Activated CD8-positive, alpha-beta memory T cell treated with anti-CD3 and anti-CD28 coated beads for 1 hour (primary cell): Measurements from ENCODE around the gene GRIN2B.

Experiments used
- DNase-seq, 2 donors: peaks; one replicate each; pipeline ENCODE4 v3.0.0-alpha.2; 2020; ENCODE audit warnings: low read depth in 1 of 2; ENCODE audit errors: extremely low read depth in 1 of 2

GRIN2B gene

DNA sequence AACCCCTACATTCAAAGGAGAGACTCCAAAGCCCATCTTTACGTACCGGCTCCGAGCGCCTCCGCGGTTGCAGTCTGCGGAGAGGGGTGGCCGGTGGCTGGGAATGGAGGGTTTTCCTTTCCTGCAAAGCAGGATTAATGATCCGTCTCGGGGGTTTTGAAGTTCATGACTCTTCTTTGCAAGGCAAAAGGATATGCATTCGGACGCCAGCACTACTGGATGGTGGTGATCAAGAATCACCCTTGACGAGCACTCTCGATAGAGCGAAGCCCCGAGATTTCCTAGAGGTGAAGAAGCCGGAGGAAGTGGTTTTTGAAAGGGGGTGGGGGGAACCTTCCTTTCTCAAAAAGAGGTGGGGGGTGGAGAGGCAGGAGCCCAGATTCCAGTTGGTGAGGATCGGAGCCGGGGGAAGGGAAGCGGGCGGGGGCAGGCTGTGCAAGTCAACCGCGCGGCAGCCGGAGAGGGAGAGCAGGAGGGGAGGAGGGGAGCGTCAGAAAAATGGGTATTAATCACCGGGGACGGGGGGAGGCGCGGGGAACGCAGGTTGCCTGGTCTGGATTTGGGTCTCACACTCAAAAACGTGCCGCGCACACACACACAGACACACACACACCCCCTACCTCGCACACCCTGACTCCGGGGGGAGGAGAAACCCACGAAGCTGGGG is at the start of gene GRIN2B:
TSS of gene GRIN2B (minus strand) at position 307 of the 667 bp plus-strand sequence. CDS start 115,394 bp downstream, outside the sequence.
- no peak for DNase-seq

DNA sequence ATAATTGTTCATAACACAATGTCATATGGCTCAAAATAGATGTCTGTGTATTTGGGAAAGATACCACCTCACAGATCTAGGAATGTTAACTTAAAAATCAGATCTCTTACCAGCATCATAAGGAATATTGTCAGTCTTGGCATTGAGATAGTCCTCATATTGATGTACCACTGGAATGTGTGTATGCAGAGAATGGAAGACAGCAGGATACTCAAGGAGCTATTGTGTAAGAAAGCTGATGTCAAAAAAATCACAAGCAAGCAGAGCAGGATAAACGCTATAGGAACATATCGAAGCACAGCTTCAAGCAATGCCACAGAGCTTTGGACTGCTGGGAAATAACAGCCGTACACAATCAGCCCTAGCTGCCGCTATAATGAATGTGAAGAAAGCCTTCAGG is 45.1 kb upstream of the GRIN2B start:
- no peak for DNase-seq

DNA sequence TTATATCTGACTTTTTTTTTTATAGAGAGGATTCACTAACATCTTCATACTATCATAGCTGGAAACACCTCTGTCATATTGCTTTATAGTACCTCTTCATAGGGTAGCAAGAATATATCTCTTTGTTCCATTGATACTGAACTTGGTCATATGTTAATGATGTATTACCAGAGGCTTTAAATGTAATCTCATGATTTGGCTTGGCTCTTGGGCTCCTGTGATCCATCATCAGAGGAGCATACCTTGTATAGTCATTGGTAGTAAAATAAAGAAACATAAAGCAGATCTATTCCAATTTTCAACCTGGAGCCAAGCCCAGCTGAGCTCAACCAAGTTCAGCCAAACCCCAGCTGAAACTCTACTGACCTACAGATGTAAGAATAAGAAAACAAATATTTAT is 43.2 kb upstream of the GRIN2B start:
- DNase-seq: no peak

DNA sequence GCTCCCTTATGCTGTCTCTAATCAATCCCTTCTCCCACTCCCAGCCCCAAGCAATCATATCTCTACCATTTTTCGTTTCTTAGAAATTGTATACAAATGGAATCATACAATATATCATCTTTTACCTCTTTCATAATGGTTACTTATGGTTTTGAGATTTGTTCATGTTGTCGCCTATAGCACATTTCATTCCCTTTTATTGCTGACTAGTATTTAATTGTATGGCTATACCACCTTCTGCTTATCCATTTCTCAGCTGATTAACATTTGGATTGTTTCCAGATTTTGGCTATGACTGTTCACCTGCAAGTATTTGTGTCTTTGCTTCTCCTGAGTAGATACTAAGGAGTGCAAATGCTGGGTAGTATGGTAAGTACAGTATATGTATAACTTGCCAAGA is 36.7 kb upstream of the GRIN2B start:
- DNase-seq: no peak

DNA sequence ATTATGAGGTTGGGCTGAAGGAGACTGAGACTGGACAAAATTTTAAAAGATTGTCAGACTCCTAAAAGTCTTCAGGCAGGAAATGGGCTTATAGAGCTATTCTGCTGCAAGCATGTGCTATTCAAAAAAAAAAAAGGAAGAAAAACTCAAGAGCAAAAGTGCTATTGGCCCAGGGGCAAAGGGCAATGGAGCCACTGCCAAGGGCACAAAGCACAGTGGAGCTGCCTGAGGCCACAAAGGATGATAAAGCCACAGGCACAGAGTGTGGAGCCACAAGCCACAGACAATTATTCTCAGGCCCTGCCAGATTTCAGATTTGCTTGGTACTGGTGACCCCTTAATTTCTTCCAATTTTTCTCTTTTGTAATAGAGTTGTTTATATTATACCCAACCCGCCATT is 29.6 kb upstream of the GRIN2B start:
- DNase-seq: no peak

DNA sequence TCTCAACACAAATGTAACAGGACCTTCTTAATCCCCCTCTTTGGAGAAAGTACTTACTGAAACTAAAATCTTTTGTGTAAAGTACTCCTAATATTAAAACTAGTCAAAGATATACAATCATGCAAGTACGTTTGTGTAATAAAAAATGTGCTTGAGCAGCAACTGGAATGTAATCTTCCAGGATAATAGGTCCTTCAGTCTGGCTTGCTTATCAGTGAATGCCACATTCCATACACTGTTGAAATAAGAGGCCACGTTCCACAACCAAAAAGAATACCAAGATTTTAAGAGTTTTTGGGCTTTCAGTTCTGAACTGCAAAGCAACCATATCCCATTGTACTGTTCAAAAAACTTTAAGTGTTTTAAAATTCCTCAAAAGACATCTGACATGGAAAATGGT is 26.2 kb upstream of the GRIN2B start:
- DNase-seq: no peak

DNA sequence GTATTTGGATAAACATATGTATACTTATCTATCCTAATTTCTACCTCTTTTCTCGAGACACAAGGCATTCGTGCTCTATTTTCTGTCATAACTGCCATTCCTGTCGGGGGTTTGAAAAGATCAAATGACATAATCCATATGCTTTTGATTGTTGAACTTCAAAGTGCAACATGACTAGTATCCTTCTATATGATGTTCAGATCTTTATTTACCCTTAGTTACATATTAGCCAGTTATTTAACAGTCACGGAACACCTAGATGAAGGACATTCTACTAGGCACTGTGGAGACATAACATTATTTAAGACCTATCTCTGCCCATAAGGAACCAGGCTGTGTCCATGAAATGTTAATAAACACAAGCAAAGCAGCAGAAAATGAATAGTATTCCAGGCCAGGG is 11.2 kb upstream of the GRIN2B start:
- DNase-seq: no peak

DNA sequence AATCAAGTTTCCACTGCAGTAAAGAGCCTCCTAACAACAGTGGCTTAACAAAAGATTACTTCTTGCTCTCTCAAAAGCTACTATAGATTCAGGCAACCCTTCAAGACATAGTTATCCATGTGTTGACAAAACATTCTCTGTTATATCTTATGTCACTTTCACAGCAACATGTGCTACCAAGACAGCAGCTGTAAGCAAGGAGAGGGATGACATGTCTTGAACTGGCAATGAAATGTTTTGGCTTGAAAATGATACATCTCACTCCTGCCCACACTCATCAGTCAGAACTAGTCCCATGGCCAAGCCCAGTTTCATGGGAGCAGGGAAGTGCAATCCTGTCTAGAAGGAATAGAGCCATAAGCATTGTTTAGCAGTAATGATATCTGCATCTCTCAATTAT is 10.7 kb upstream of the GRIN2B start:
- no peak for DNase-seq

DNA sequence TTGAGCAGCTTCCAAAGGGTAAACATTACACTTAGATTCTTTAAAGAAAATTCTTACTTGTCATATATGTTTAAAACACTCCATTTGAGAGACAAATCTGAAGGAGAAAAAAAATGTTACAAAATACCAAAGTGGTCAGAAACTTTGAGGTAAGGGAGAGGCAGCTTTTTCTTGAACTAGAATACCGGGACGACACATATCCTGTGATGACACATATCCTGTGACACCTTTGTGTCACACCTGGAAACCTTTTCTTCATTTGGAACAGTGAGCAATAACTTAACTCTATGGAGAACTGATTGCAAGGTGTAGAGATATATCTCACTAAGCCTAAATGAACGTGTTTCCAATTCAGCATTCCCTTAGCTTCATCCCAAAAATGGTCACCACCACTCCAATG is 4.6 kb upstream of the GRIN2B start:
- no peak for DNase-seq

DNA sequence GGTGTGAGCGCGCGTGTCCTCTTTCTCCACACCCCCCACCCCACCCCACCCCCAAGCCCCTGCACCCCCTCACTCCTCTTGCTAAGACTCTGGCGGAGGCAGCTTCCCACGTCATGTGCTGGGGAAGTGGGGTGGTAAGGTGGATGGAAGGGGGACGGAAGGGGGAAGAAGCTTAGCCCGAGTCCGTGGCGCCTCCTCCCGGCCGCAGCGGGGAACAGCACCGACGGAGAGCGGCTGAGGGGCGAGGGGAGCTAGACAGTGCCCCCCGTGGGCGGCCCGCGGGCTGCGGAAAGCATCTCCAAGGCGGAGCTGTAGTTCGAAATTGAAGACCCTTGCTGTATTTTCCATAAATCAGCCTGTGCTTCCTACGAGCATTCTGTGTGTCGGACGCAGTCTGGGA is 588 bp upstream of the GRIN2B start:
- DNase-seq: no peak

DNA sequence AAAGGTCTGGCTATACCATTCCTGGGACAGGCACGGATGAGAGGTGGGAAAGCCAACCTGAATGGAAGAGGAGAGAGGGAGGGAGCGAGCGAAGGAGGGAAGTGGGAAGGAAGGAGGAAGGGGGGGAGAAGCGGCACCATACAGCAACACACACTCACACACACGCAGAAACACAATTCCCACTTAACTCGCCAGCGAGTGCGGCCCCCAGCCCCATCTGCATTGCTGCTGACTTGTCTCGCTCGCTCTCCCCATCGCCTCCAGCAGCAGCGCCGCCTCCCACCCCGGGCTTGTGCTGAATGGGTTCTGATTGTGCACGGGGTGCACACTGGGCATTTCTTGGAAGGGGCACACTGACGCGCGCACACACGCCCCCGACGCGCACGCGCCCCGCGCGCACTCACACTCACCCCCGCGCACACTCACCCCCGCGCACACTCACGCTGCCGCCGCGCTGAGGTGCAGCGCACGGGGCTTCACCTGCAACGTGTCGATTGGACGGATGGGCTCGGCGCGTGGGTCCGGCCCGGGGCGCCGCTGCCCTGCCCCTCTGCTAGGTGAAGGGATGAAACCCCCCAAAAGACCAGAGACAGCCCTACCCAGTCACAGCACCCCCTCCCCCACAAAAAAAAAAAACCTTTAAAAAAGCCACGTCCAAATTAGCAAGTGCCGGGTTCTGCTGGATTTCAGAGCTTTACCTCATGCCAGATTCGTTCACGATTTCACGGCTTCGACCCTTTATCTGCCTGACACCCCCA is 685 bp downstream of the GRIN2B start:
- no peak for DNase-seq

DNA sequence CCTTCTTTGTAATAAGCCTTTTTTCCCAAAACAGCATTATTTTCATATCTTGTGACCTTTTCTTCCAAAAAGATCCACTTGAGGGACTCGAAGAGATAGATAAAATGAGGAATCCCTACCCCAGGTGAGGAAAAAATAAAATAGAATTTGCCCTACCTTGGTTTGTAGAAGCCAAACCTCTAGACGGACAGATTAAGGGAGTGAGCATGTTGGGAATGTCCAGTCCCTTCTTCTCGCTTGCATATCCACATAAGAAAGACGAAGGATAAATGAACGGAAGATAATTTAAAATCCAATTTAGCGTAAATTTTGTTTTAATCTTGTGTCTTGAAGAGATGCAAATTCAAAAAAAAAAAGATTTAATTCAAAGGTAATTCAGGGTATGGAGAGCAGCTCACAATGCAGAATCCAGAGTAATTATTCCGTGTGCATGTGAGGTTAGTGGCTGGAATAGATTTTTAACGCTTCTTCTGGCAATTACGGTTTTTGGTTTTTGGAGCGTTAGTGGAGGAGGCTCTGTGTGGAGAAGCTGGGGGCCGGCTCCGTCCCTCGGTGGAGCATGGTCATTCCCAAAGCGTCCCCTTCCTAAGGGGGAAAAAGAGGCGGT is 1.5 kb downstream of the GRIN2B start:
- no peak for DNase-seq

DNA sequence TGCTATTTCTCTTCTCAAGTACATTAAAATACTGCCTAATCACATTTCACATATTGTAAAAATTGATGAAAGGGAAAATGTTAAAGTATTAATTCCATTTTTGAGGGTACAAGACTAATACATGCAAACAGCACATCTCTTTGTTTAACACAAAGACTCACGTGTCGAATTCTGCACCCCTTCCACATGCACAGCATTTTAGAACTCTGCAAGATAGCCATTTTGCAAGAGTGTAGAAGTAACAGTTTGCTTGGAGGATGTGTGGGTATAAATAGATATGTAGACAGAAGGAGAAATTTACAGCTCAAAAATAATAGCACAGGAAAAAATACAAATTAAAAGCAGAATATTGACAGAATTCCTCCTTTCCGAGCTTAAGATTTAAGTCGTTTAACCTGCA is 2.5 kb downstream of the GRIN2B start:
- DNase-seq: no peak

DNA sequence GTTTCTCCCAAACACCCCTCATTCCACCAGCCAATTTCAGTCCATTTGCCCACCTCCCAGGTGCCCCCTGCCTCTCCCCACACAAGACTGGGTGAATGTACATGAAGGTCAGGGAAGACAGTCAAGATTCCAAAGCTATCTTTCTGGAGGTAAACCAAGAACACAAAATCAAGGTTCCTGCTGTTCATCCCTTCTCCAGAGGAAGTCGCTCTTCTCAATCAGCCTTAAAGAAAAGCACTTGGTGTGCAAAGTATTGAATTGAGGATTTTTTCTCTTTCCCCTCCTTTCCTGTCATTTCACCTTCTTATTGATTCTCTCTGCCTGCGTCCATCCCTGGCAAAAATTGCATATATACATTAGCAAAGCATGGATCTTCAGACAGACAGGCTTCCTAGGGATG is 4.5 kb downstream of the GRIN2B start:
- DNase-seq: no peak

DNA sequence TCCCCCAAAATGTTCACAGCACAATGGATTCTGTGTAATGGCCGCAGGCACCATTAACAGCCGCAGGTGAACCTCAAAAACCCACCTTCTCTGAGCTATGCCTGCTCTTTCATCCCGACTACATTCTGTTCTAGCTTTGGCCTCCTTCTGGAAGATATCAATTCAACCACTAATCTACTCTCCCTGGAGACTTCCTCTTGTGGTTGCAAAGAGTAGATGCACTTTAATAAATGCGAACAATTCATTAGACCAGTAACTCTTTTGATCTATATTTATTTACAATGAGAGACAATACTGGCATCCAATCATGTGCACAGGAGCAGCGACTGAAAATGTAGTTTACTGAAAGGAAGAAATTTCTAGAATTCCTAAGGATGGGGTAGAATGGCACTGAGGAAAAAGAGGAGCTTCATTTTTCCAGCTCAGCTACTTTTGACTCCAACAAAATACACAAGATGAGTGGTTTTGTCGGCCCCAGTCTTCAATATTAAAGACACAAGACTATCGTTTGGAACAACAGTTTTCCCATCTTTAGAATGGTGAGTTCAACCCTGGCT is 5.3 kb downstream of the GRIN2B start:
- no peak for DNase-seq

DNA sequence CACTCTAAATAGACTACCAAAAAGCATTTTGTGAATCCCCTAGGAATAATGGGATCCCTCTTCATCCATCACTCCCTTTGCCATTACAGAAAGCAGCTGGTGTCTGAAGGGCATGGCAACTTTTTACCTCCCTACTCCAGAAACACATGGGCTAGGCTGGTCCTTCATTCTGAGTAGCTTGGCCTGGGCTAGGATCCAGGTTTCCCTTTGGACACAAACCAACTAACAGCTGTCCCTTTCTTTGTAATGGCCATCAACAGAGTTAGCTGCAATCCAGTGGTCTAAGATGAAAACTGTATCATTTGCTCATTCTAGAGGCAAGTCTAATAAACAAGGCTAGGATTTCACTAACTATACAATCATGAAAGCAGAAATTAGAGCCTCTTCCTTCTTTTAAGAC is 7.4 kb downstream of the GRIN2B start:
- no peak for DNase-seq

DNA sequence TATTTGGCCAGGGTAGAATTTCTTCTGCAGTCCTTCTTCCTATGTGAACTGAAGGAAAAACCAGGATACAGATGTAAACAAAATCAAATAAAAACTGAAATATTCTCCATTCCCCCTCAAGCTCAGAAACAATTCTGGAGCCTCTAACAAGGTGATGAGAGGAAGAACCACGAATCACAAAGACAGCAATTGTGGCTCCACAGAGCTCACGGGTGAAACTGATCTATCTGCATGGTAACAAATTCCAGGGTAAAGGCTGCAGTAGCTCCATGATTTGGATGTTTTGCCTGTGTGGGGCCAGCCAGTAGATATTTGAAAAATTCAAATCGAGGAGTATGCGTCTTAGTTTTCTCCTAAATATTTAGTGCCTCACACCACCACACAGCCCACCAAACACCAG is 10.6 kb downstream of the GRIN2B start:
- DNase-seq: no peak

DNA sequence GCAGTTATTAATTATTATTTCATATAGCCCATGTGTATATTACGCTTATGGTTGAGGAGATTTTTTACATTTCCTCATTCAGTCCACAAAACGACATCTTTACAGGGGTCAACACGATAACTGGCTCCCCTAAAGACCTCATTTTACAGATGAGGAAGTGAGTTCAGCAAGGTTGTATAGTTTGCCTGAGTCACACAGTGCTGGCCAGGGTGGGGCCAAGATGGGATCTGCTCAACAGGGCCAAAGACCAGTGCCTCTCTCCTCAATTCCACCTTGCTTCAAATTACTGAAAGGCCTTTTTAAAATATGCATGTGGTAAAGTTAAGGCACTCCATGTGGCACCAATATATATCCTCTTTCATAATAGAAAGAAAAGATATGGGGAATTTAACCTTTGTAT is 13.1 kb downstream of the GRIN2B start:
- no peak for DNase-seq

DNA sequence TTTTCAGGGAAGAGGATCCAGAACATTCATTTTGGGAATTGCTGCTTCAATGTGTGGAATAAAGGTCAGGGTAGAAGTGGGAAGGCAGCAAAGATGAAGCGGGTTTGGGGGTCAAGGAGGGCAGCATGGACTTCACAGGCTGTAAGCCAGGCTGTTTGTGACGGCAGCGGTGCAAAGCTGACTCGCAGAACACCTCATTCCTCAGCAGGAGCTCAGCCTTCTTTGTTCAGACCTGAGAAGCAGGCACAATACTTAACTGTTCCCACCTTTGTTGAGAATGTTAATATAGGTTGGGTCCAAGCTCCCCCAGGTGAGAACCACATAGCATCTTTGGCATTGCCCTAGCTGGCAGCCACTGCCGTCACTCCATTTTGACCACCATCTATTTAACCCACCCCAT is 16.7 kb downstream of the GRIN2B start:
- DNase-seq: no peak

DNA sequence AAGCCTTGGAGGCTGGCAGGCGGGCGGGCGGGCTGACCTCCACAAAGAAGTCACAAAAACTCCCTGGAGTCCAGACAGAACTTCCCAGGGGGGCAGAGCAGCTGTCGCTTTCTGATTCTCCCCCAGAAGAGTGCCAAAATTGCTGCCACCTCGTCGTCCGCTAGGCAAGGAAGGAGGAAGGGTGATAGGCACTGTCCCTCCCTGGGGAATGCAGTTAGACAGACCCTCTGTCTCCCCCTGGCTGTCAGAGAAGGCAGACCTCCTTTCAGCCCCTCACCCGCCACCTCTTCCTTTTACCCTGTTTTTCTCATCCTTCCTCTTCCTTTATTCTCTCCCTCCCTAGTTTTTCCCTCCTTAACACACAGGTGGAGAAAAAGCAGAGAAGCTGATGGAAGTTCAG is 18.7 kb downstream of the GRIN2B start:
- DNase-seq: no peak

DNA sequence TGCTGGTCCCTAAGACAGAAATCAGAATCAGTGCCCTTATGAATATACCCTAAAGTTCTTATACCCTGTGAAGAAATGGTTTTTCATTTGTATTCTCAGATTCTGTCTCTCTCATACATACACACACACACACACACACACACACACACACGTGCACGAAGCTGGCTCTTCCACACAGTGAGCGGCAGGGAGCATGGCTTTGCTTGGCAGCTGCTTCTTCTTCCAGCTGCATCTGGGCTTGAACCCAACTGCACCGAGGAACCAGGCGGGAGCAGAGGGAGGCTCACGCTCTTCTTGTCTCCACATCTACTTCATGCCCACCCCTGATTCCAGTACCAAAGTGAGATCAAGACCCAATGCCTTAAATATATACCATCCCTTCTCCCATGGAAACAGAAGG is 19.4 kb downstream of the GRIN2B start:
- no peak for DNase-seq

DNA sequence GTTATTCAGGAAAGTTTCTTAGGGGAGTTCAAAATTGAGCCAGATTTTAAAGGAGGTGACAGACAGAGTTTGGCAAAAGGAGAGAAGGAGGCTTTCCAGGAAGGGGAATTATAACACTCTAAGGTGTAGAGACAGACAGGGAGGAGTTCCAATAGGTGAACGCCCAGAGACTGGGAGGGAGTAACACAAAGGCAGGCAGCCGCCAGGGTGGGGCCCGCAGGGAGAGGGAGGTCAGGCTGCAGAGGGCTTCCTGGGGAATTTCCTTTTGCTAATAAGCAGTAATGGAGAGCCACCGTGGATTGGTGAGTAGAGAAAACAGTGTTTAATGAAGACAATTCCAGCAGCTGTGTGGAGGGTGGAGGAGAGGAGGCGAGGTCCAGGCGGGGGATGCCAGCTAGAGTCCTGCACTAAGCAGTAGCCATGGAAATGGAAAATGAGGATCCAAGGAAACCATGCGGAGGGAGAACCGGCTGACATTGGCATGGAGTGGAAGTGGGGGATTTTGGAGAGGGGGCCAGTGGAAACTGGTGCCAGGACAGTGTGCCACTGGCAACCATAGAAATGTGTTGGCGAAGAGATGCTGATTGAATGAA is 22.2 kb downstream of the GRIN2B start:
- no peak for DNase-seq
